Skin of body (tissue), 2 donors: Measurements from ENCODE around the gene SLC6A19. TPM values are rescaled to one million over a fixed set of nuclear protein-coding genes. Genes with fewer than 3 reads are reported as not detected.
"Not testable (repeated sequence)": the region's sequence is repeated elsewhere in the genome, so short reads cannot be mapped to it uniquely, and the experiment has no call there.

Experiments
- DNase-seq: peaks from one replicate; lab custom pipeline; 2025; lab: John Stamatoyannopoulos, UW
- total RNA-seq: library from RNA; depleted of rRNA; stranded (reverse); fragments of >200 nt; gene quantifications from one replicate; pipeline ENCODE4 v1.2.3, GENCODE V29; 2014

The SLC6A19 gene
- not detected for total RNA-seq

DNA sequence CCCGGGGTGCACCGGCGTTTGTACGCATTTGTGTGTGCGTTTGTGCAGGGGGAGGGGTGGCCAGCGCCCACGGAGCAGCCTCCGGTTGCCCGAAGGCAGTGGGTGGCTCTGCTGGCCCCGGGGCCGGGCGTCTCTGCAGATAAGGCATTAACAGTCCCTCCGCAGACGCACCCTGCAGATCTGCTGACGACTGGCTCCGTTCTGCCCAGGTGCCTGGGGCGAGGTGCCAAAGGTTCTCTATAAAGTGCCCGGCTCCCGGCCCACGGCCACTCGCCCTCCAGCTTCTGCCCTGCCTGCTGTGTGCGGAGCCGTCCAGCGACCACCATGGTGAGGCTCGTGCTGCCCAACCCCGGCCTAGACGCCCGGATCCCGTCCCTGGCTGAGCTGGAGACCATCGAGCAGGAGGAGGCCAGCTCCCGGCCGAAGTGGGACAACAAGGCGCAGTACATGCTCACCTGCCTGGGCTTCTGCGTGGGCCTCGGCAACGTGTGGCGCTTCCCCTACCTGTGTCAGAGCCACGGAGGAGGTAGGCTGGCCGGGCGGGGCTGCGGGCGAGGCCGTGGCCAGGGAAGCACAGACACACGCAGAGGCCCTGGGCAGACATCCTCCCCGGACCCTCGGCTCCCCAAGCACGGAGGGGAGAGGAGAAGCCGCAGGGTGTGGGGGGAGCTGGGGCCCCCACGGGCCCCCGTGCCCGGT, at the start of gene SLC6A19:
Gene SLC6A19 (plus strand): TSS at position 269 of the 699 bp plus-strand sequence. CDS start 56 bp downstream, at position 325.
- no peak for DNase-seq

DNA sequence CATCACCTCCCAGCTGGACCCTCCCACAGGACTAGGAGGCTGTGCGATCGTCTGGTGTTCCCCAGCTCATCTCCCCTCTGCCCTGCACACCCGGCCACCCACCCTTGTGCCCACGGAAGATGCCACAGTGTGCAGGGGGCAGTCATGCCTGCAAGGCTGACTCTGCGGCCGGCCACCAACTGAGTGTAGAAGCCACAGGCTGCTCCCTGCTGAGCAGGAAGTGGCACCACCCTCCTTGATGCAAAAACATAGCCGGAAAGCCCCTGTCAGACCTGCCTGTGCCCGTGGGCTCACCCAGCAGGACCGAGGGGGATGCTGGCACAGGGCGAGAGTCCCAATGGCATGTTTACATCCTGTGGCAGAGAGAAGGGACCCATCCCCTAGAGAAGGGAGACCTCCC, 49.2 kb upstream of the SLC6A19 start:
- DNase-seq: no peak

DNA sequence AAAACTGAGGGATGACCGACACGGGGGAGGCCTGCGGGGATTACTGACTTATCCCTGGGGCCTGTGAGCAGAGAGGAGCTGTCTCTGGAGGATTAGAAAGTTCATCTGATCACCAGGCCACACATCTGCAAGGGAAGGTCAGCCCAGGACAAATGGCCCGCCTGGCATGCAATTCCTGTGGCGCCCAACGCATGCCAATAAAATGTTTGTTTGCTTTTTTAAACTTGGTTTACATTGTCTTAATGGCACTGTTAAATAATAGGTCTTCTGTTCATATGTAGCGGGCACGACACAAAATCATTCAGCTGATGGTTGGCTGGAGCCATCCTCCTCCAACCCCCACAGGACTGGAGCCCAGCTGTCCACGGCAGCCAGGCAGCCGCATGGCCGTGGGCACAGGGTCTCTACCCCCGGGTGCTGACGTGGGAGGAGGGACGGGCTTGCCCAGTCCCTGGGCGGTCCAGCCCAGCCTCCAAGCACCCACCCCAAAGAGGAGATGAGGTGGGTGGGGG, 48.6 kb upstream of the SLC6A19 start:
- DNase-seq: no peak

DNA sequence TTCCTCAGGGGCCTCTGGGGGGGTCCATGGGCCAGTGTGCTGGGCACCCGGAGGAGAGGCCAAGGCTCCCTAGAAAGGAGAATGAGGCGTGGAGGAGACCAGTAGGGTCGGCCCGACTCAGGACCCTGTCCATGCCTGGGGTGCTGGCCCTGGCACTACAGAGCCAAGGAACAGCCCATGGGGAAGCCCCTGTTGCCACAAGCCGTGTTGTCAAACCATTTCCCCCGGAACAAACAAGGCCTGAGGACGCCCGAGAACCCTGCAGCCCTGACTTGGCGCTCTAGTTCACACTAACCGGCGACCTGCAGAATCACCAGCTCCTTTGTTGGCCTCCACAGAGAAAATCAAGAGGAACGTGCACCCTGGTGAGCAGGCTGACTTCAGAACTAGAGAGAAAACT, 48.0 kb upstream of the SLC6A19 start:
- no peak for DNase-seq

DNA sequence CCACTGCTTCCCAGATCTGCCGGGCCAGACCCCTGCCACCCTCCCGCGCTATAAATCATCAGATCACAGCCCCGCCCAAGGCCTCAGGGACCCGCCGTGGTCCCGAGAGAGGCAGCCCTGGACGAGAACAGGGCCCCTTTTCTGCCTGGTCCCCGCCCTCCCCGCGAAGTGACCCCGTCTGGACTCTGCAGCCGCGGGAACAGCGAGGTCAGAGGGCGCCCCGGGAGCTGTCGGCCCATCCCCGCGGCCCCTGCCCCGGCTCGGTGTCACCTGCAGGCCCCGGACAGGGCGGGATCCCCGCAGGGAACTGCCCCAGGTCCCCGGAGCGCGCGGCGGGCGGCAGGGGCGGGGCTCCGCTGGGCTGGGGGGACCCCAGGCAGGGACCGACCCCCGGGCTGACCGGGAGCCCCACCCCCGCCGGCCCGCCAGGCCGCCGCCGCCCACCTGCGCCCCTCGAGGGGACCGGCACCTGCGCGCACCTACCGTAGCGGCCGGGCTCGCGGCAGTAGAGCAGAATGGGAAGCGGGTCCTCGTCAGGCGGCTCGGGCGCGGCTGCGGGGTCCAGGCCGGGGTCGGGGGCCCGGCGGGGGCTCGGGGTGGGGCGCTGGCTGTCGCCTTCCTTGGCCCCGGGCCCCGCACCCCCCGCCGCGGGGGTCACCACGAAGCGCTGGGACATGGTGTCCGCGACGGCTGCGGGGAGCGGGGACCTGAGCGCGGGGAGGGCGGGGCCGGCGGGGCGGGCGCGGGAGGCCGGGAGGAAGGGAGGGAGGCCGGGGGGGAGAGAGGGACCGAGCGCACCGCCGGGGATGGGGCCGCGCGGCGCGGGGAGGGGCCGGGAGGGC, 46.0 kb upstream of the SLC6A19 start:
- no peak for DNase-seq

DNA sequence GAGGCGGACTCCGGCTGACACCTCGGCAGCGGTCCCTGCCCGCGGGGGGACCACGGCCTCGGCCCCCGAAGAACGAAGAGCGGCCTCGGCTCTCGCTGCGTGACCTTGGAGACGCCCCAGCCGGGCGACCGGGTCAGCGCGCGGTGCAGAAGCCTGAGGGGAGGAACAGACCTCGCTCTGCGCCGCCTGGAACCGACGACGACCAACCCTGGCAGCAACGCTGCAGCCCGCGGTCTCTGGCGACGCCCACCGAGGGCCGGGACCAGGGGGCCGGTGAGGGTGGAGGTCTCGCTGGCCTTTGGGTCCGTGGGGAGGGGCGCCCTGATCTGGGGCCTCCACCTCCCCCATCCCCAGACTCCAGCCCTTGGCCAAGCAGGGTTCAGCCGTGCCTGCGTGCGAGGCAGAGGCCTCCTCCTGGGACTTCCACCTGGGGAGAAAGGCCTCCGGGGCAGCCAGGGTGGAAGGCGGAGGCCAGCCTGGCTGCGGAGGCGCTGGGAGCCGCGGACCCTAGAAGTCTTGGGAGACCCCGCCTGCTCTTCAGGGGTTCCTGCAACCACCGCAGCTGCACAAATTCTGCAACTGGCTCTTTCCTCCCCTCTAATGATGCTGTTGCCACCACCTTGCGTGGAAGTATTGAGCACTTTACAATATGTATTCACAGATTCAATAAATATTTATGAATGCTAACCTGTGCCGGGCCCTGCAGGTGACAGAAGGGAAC, 45.2 kb upstream of the SLC6A19 start:
- no peak for DNase-seq

DNA sequence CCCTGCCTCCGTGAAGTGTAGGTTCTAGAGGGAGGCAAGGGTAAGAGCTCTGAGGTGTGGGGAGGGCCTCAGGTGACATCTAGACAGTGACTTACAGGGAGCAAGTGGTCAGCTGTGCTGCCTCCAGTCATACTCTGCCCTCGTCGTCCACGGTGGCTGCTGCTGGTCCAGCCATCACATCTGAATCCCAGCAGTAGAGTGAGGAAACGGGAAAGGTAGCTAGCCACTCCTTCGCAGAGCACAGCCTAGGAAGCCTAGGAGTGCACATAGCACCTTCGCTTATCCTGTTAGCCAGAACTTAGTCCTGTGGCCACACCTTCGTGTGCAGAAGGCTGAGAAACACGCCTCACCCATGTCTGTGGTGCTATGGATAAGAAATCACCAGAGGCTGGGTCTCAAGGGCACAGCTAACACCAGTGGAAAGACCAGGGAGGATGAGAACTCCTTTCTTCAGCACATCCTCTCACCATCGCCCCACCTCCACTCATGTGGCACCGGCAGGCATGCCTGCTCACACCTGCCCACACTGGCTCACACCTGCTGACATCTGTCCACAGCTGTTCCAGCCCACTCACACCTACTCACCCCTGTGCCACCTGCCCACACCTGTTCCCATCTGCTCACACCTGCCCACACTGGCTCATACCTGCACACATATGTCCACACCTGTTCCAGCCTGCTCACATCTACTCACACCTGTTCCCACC, 44.5 kb upstream of the SLC6A19 start:
- no peak for DNase-seq

DNA sequence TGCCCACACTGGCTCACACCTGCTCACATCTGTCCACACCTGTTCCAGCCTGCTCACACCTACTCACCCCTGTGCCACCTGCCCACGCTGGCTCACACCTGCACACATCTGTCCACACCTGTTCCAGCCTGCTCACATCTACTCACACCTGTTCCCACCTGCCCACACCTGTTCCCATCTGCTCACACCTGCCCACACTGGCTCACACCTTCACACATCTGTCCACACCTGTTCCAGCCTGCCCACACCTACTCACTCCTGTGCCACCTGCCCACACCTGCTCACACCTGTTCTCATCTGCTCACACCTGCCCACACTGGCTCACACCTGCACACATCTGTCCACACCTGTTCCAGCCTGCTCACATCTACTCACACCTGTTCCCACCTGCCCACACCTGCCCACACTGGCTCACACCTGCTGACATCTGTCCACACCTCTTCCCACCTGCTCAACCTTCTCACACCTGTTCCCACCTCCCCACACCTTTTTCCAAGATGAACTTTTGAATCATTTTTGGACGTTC, 43.9 kb upstream of the SLC6A19 start:
- DNase-seq: not testable (repeated sequence)

DNA sequence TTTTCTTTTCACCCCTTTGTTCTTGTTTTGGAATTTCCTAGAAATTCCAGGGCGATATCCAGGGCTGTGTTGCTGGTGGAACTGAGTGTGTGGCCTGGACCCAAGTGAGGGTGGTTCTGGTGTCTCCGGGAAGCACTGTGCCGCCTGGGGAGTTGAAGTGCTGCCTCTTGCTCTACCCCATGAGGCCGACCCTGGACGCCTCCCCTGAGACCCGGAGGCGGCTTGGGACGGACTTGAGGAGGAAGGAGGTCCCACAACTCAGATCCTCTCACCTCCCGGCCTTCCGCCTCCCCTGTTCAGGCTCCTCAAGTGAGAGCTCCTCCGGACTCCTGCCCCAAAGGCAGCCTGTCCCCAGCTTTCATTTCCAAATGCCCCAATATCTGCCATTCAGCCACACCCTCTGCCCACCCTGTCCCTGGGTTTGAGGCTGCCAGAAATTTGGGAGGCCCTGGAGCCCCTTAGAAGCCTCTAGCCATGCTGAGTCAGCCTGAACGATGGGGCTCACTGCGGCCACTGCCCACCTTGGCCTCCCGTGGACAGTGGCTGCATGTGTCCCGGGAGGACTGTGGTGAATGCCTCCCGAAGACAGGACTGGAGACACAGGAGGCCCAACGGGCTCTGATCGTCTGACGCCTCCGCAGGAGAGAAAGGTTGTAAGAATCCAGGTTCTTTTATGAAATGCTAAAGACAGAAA, 42.6 kb upstream of the SLC6A19 start:
- DNase-seq: no peak

DNA sequence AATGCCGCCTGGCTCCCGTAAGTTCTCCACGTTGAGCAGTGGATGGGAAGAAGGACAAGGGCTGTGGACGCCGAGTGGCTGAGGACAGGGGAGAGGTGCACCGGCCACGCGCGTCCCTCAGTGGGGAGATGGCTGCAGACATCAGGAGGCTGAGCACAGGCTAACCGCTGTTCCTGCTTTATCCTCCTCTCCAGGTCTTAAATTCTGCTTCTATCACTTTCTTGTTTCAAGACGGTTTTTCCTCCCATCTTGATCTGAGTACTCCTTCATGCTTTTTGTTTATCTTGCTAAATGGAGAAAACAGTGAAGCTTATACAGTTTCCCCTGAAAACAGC, 42.1 kb upstream of the SLC6A19 start:
- DNase-seq: no peak

DNA sequence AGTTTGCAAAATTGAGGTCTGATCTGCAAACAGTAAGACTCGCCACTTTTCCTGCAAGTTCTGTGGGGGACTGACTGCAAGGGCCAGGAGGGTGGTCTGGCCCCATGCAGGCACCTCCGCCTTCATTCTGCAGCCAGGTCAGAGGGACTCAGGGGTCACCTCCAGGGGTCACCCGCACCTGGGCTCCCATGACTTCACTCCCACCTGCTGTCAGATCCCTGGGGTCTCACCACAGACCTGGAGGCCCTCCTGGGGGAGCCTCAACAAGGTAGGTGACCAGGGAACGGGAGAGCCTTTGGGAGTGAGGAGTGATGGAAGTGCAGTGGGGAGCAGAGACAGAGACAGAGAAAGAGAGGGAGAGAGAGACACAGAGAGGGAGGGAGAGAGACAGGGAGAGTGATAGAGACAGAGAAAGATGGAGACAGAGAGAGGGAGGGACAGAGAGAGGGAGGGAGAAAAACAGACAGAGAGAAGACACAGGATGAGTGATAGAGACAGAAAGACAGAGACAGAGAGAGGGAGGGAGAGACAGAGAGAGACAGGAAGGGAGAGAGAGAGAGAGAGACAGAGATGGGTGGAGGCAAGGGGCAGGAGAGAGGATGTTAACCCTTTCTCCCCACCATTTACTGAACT, 41.5 kb upstream of the SLC6A19 start:
- no peak for DNase-seq

DNA sequence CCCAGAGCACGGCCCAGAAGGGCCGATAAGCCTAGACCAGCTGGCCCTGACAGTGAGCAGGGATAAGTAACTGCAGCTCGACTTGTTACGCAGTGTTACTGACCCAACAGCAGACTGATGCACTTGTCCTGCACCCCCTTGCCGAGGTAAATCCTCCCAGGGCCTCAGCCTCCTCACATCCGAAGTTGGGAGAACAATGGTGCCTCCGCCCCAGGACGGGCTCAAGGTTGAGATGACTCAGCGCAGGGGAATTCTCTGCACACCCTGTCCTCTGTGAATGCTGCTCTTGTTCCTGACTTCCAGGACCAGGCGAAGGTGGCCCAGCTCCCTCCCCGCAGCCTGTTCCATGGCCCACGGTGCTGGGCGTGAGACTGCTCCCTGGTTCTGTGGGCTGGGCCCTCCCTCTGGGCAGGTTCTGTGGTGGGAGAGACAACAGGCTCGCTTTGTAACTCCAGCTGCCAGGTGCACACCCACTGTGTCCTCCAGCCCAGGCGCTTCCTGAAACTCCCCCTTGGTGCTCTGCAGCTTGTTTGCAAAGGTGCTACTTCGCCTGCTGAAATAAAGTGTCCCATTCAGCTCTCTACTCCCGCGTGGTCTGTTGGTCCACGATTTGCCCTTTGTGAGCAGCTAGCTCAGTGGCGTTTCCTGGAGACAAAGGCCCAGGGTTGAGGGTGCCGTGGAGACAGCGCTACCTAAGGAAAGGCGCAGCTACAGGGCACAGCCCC, 40.1 kb upstream of the SLC6A19 start:
- DNase-seq: no peak

DNA sequence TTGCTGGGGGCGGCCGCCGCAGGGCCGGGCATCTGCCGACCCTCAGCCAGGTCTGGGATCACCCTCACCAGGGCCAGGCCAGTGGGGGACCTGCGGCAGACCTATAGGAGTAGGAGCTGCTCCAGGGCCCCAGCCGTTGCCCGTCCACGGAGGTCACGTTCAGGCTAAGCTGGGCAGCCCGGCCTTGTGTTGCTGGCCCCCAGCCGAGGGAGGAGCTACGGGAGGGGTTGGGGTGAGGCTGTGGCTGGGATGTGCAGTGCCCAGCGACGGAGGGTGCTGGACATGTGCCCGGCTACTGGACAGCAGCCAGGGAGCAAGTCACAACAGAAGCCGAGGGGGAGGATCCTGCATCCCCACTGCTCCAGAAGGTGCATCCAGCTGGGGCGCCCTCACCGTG, 39.6 kb upstream of the SLC6A19 start:
- DNase-seq: no peak

DNA sequence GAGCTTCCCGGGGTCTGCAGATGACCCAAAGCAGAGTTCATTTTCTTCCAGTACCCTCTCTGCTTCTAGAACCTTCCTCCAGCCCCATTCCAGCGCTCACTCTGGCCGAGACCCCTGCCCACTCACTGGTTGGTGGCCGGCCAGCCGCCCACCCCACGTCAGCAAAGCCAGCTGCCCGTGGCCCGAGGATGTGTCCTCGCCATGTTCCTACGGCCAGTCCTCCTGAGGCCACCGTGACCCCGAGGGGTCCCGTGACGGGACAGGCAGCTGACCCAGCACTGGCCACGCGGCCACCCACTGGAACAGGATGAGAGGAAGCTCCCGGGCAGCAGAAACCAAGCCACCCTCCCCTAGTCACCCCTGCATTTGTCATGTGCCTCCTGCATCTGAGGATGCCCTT, 39.1 kb upstream of the SLC6A19 start:
- DNase-seq: no peak

DNA sequence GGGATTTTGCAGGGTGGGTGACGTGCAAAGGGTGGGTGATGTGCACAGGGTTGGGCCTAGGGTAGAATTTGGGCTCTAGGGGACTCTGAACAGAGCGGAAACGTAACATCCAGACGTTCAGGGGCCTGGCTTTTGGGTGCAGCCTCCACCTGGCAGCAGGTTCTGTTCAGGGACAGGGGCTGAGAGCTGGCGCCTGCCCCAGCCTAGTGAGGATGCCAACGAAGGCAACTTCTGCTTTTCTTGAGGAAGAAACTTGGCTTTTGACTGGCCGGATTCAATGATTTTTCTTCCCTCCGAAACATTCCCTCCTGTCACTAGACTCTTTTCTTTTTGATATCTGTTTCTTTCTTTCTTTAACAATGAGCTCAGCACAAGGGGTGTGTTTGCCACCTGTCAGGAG, 38.6 kb upstream of the SLC6A19 start:
- no peak for DNase-seq

DNA sequence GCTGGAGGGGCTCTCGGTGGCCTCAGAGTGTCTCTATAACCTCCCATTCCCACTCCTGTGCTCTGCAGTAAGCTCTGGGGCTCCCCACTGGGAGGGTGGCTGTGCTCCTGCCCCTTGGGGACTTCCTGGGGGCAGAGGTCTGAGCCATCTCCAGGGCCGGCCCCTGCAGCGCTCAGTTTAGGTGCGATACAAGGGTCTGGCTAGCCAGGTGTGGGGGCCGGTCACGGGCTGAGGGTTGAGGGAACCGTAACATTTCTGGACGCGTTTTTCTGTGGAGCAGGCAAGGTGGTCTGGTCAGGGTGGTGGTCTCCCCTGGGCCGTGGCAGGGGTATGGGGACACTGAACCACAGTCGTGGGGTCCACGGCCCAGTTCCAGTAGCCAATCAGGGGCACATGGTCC, 38.0 kb upstream of the SLC6A19 start:
- DNase-seq: no peak

DNA sequence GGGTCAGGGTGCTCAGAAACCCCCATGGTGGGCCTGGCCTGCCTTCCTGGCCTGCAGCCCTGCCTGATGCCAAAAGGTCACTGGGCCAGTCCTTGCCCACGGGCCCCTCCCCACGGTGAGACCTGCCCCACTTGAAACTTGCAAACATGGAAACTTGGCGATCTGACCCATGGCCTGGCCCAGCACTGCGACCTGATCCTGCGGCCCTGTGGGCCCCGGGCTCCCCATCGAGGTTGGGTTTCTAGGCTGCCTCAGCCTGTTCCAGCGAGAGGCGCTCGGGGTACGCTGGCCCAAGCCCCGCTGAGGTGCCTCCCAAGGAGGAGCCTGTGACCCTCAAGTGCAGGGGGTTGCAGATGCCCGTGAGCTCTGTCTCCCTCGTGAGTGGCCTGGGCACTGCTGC, 37.5 kb upstream of the SLC6A19 start:
- no peak for DNase-seq

DNA sequence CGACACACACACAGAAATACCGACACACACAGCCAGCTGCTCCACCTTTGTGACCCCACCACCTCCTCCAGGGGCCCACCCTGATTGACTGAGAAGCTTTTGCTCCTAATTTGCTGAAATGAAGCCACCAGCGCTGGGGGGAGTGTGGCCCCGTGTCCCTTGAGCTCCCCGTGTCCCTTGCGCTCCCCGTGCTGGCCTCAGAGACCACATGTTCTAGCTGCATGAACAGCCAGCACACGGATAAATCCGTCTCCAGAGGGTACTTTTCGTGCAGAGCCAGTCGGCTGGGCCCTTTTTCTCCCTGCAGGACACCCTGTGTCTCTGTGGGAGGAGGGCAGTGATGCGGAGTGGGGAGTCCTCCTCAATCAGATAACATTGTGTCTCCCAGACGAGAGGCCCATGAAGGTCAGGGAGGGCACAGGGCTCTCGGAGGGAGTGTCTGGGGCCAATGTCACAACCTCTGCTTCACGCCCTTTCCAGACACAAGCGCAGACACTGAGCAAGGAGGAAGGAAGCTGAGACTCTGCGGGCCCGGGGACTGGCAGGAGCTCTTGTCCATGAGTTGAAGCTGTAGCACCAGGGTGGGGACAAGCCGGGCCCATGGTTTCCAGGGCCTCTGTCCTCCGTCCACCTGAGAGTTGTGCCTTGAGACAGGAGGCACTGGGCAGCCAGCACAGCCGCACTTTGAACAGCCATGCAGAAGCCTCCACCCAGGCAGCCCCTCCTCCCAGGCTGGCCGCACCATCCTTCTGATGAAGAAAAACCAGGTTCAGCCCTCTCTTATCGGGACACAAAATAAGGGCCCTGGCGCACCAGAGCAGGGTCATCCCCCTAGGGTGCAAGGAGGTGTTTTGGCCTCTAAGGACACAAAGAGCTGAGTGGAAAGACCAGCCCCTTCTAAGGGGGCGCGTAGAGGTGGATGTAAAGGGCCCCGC, 36.4 kb upstream of the SLC6A19 start:
- DNase-seq: no peak
